HCT116 (cell line): Measurements from ENCODE around the gene PIP5KL1. TPM values are rescaled to one million over a fixed set of nuclear protein-coding genes. Genes with fewer than 3 reads are reported as not detected.

Source experiments
- ATAC-seq: fragments of 200-7000 bp; cut with Tn5 transposase; 2 replicates; pipeline ENCODE4 v1.9.1; 2020; ENCODE audit warnings: mild to moderate bottlenecking, moderate library complexity
- BruUV-seq: library from RNA; stranded (reverse); fragments of 400-500 nt; replicated peaks from 2 replicates; lab custom pipeline; 2021; lab: Mats Ljungman, UMichigan
- CTCF ChIA-PET: fragments of 300-600 bp; sonication (Branson Sonifier 250); formaldehyde crosslinking; loops from one replicate; lab custom pipeline; 2021; ENCODE audit warnings: antibody characterized with exemption; lab: Charles Lee
- POLR2A ChIA-PET: fragments of 300-600, 350-600 bp; sonication (Branson Sonifier 250); formaldehyde crosslinking; loops from one replicate; lab custom pipeline; 2021; ENCODE audit warnings: antibody characterized with exemption; lab: Charles Lee
- RAD21 ChIA-PET, 2 experiments: fragments of 300-600 bp; sonication (Branson Sonifier 250); formaldehyde crosslinking; loops; one replicate each; lab custom pipeline; 2023; ENCODE audit warnings: low total read pairs in 2 of 2; ENCODE audit not compliant: uncharacterized antibody in 2 of 2, unreplicated experiment in 2 of 2, low non-redundant PET in 1 of 2; lab: Charles Lee
- DNase-seq: peaks from one replicate; pipeline ENCODE4 v3.0.0-alpha.2; 2010; ENCODE audit warnings: low read depth, low spot score
- H2AFZ ChIP-seq: fragments of 200-600 bp; shearing (Covaris generic), sonication (generic); 2 replicates; pipeline ENCODE4 v1.6.1; 2017; ENCODE audit warnings: low read depth, mixed run types, mixed read lengths, antibody characterized with exemption, low read length; ENCODE audit not compliant: poor library complexity, severe bottlenecking
- H3K27ac ChIP-seq: 2 replicates; pipeline ENCODE4 v1.5.1; 2012; ENCODE audit warnings: low read depth, low read length
- H3K27me3 ChIP-seq: fragments of 200-600 bp; sonication (generic); 2 replicates; pipeline ENCODE4 v1.6.1; 2016; ENCODE audit warnings: mixed run types, low read length, mixed read lengths; ENCODE audit not compliant: insufficient read depth
- H3K36me3 ChIP-seq, 2 experiments: fragments of 200-500 bp in 1 of 2; fragments of 200-600 bp in 1 of 2; sonication (Bioruptor generic) in 1 of 2; sonication (generic) in 1 of 2; 2 replicates each; pipeline versions ENCODE4 v1.5.1 to v1.6.1; 2014 to 2016; ENCODE audit warnings: low read length in 2 of 2, inconsistent platforms in 1 of 2, mixed read lengths in 1 of 2, mixed run types in 1 of 2; ENCODE audit not compliant: insufficient read depth in 2 of 2, control insufficient read depth in 1 of 2
- H3K4me1 ChIP-seq, 2 experiments: fragments of 200-600 bp in 1 of 2; sonication (generic) in 1 of 2; 2 replicates each; pipeline versions ENCODE4 v1.5.1 to v1.6.1; 2012 to 2017; ENCODE audit warnings: low read length in 2 of 2, inconsistent platforms in 1 of 2, mild to moderate bottlenecking in 1 of 2, mixed read lengths in 1 of 2, mixed run types in 1 of 2, moderate library complexity in 1 of 2; ENCODE audit not compliant: insufficient read depth in 2 of 2, control insufficient read depth in 1 of 2
- H3K4me2 ChIP-seq: fragments of 200-600 bp; sonication (generic); 2 replicates; pipeline ENCODE4 v1.6.1; 2017; ENCODE audit warnings: mixed run types, low read length, mixed read lengths
- H3K4me3 ChIP-seq, 2 experiments: fragments of 200-600 bp in 1 of 2; sonication (generic) in 1 of 2; replicated peaks in 1 of 2; 2 replicates each; pipeline ENCODE4 v1.5.1; 2011 to 2016; ENCODE audit warnings: low read length in 2 of 2, control low read depth in 1 of 2, low read depth in 1 of 2, mild to moderate bottlenecking in 1 of 2, mixed read lengths in 1 of 2, mixed run types in 1 of 2
- H3K79me2 ChIP-seq: fragments of 200-600 bp; sonication (generic); 2 replicates; pipeline ENCODE4 v1.6.1; 2017; ENCODE audit warnings: mild to moderate bottlenecking, mixed run types, low read length, moderate library complexity, mixed read lengths; ENCODE audit not compliant: insufficient read depth
- H3K9ac ChIP-seq: fragments of 200-600 bp; sonication (generic); 2 replicates; pipeline ENCODE4 v1.6.1; 2016; ENCODE audit warnings: low read length, mixed read lengths
- H3K9me2 ChIP-seq: fragments of 200-600 bp; sonication (generic), shearing (Covaris generic); 2 replicates; pipeline ENCODE4 v1.6.1; 2017; ENCODE audit warnings: mixed run types, mild to moderate bottlenecking, moderate library complexity; ENCODE audit not compliant: insufficient read depth
- H3K9me3 ChIP-seq, 2 experiments: fragments of 200-500 bp in 1 of 2; fragments of 200-600 bp in 1 of 2; sonication (Bioruptor generic) in 1 of 2; sonication (generic) in 1 of 2; 2 replicates each; pipeline ENCODE4 v1.6.1; 2014 to 2017; ENCODE audit warnings: low read length in 2 of 2, mixed read lengths in 2 of 2, inconsistent platforms in 1 of 2, low read depth in 1 of 2, mild to moderate bottlenecking in 1 of 2, mixed run types in 1 of 2, moderate library complexity in 1 of 2; ENCODE audit not compliant: control insufficient read depth in 1 of 2, insufficient read depth in 1 of 2
- H4K20me1 ChIP-seq: fragments of 200-600 bp; sonication (generic), shearing (Covaris generic); 2 replicates; pipeline ENCODE4 v1.6.1; 2017; ENCODE audit warnings: mixed run types, mild to moderate bottlenecking, moderate library complexity; ENCODE audit not compliant: insufficient read depth
- CTCF ChIP-seq, 3 experiments: fragments of 200-600 bp in 1 of 3; sonication (generic) in 1 of 3; IDR thresholded peaks in 2 of 3; conservative IDR thresholded peaks in 1 of 3; 2 replicates each; pipeline ENCODE4 v1.5.1; 2012 to 2017; ENCODE audit warnings: low read depth in 2 of 3, low read length in 2 of 3, antibody characterized with exemption in 1 of 3, borderline replicate concordance in 1 of 3, control low read depth in 1 of 3, mild to moderate bottlenecking in 1 of 3, mixed read lengths in 1 of 3, mixed run types in 1 of 3, moderate library complexity in 1 of 3; ENCODE audit not compliant: insufficient read depth in 1 of 3
- EZH2 ChIP-seq: fragments of 200-600 bp; sonication (generic); IDR thresholded peaks from 2 replicates; pipeline ENCODE4 v1.6.1; 2017; ENCODE audit warnings: antibody characterized with exemption, mixed run types
- MAX ChIP-seq: IDR thresholded peaks from 2 replicates; pipeline ENCODE4 v1.6.1; 2012
- REST ChIP-seq: IDR thresholded peaks from 2 replicates; pipeline ENCODE4 v1.6.1; 2012; ENCODE audit warnings: low read depth
- intact Hi-C: fragments of 100-400 bp; cut with micrococcal nuclease; formaldehyde crosslinking; loops from 2 replicates; pipeline ENCODE4 v1.10.0; 2022
- total RNA-seq: library from RNA; stranded (reverse); gene quantifications from one replicate; pipeline ENCODE4 v1.2.1, GENCODE V29; 2021; ENCODE audit not compliant: unreplicated experiment

PIP5KL1 gene
- total RNA-seq, 1 experiment from 2014 or later: 37.6 TPM

DNA sequence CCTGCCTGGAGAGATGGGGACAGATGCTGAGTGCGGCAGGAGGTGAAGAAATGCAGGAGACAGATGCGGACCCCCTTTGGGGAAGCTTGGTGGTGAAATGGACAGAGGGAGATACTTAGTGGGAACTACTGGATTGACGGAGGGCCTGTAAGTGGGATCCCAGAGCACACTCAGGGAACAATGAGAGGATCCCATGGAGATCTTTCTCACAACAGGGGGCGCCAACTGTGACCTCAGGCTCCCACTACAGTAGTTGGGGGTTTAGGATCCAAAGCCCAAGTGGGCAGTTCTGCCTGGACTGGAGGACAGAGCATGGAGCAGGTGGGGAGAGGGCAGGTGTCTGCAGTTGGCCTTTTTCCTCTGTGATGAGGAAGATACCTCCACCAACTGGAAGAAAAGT, 3.7 kb upstream of the PIP5KL1 start:
- POLR2A ChIA-PET: no interaction called here
- H3K27ac ChIP-seq: peak overlapping the region; percentile 15; the same call in 1 of the 2 replicates
- no TSS peak for BruUV-seq
- no peak for TF ChIP-seq MAX
- peak in 1 of 3 experiments; percentile 22; a peak in 2 of 6 replicates for TF ChIP-seq CTCF (IDR thresholded peaks at IDR 0.05 in 2 of 3, conservative IDR thresholded peaks at IDR 0.05 in 1 of 3; ENCODE audit: borderline replicate concordance in 1 of 3, insufficient read depth in 1 of 3, low read depth in 2 of 3, low read length in 2 of 3)
- TF ChIP-seq EZH2: no peak
- TF ChIP-seq REST: no peak
- H3K27me3 ChIP-seq: no peaks in the 10 kb centered on the region
- H2AFZ ChIP-seq: no peak overlapping the region
- no peak overlapping the region; the same call in 1 of the 2 replicates for H3K4me2 ChIP-seq
- peaks cover 44 to 75% of the 10 kb centered on the region in 2 experiments for H3K4me1 ChIP-seq
- DNase-seq: no peak
- H3K9ac ChIP-seq: no peak overlapping the region
- RAD21 ChIA-PET: no interaction called here
- H3K79me2 ChIP-seq: peaks cover 37% of the 10 kb centered on the region
- H3K36me3 ChIP-seq: no peaks in the 10 kb centered on the region; a peak in 2 of 4 replicates
- H3K4me3 ChIP-seq: no peak overlapping the region
- CTCF ChIA-PET: interaction anchor here (1.4 to 2.4 kb wide), 2 partner anchors 8 to 10 kb away, joined by 5 to 7 read pairs; no protein-coding TSS in a partner anchor
- no peak for ATAC-seq
- no peaks in the 10 kb centered on the region for H3K9me3 ChIP-seq
- intact Hi-C loops: no loop called here
- H3K9me2 ChIP-seq: no peaks in the 10 kb centered on the region
- H4K20me1 ChIP-seq: no peaks in the 10 kb centered on the region
